Measurements from ENCODE around the gene STK10. TPM values are rescaled to one million over a fixed set of nuclear protein-coding genes. Genes with fewer than 3 reads are reported as not detected.
A peak's percentile ranks its signal among the peaks of the same experiment; 100 is the strongest.

Gene STK10
- total RNA-seq, 3 donors from 2014 or later (not counting 1 experiment from before 2014, with no cell fraction given) = 705 to 879 (median 783) TPM

- no peak within 1 kb of the TSS for H3K4me3 ChIP-seq (ENCODE audit: low read length)
- H3K4me1 ChIP-seq (ENCODE audit: control insufficient read depth, insufficient read depth, low read length) = no peaks in the 10 kb centered on the region
- Mint-ChIP-seq H3K9me3 (no peaks in the 10 kb centered on the region), H3K27me3 (ENCODE audit: low read depth in 2 of 2) (peaks cover 0 to 7% of the 10 kb centered on the region in 2 donors), H3K4me1 (no peaks in the 10 kb centered on the region), H3K27ac (no peak within 1 kb of the TSS), H3K4me3 (no peak within 1 kb of the TSS), H3K36me3 (no peaks in the 10 kb centered on the region)
- no peak within 1 kb of the TSS for H3K27ac ChIP-seq (ENCODE audit: low read length)
- H3K36me3 ChIP-seq (ENCODE audit: control insufficient read depth, insufficient read depth, low read length) = no peaks in the 10 kb centered on the region
- H3K9me3 ChIP-seq (ENCODE audit: control insufficient read depth, insufficient read depth, low read length) = no peaks in the 10 kb centered on the region
- TF ChIP-seq CTCF (IDR thresholded peaks at IDR 0.05) = no peak
- intact Hi-C loops (cut with micrococcal nuclease) = no loop called here
- 83% methylated on average over 6 of the region's 6 CpGs for WGBS (ENCODE audit: insufficient coverage)
- ATAC-seq (no peak), DNase-seq (no peak)
- no peaks in the 10 kb centered on the region for H3K27me3 ChIP-seq (ENCODE audit: control insufficient read depth, insufficient read depth, low read length)
These were observed 5.8 kb upstream of the STK10 start, which contains the start of gene EFCAB9 for GRCh38 chr5:172193872-172194271. EFCAB9 (plus strand) TSS chr5:172194172; CDS start chr5:172194173, 1 bp downstream.

GRCh38 chr5:172189693-172190296 is 1.8 kb upstream of the STK10 start:
- H3K4me3 Mint-ChIP-seq = no peak overlapping the region
- Histone ChIP-seq H3K4me3 (ENCODE audit: low read length) (no peak overlapping the region), H3K9me3 (ENCODE audit: control insufficient read depth, insufficient read depth, low read length) (no peaks in the 10 kb centered on the region), H3K27me3 (ENCODE audit: control insufficient read depth, insufficient read depth, low read length) (no peaks in the 10 kb centered on the region), H3K36me3 (ENCODE audit: control insufficient read depth, insufficient read depth, low read length) (peaks cover 1% of the 10 kb centered on the region), H3K27ac (ENCODE audit: low read length) (no peak overlapping the region), H3K4me1 (ENCODE audit: control insufficient read depth, insufficient read depth, low read length) (peaks cover 15% of the 10 kb centered on the region)
- WGBS (ENCODE audit: insufficient coverage) = 100% methylated on average over 2 of the region's 3 CpGs
- H3K9me3 Mint-ChIP-seq = no peaks in the 10 kb centered on the region
- no peak for TF ChIP-seq CTCF (IDR thresholded peaks at IDR 0.05)
- no peaks in the 10 kb centered on the region for H3K27me3 Mint-ChIP-seq (ENCODE audit: low read depth in 2 of 2)
- H3K36me3 Mint-ChIP-seq = no peaks in the 10 kb centered on the region
- ATAC-seq = no peak
- intact Hi-C loops (cut with micrococcal nuclease) = loop anchor here (2.0 to 10.0 kb wide), 3 partner anchors 95 to 182 kb away; partner anchors contain the start of genes FBXW11 and UBTD2
- DNase-seq = no peak
- H3K4me1 Mint-ChIP-seq = peaks cover 27% of the 10 kb centered on the region in 2 donors
- H3K27ac Mint-ChIP-seq = no peak overlapping the region

DNA sequence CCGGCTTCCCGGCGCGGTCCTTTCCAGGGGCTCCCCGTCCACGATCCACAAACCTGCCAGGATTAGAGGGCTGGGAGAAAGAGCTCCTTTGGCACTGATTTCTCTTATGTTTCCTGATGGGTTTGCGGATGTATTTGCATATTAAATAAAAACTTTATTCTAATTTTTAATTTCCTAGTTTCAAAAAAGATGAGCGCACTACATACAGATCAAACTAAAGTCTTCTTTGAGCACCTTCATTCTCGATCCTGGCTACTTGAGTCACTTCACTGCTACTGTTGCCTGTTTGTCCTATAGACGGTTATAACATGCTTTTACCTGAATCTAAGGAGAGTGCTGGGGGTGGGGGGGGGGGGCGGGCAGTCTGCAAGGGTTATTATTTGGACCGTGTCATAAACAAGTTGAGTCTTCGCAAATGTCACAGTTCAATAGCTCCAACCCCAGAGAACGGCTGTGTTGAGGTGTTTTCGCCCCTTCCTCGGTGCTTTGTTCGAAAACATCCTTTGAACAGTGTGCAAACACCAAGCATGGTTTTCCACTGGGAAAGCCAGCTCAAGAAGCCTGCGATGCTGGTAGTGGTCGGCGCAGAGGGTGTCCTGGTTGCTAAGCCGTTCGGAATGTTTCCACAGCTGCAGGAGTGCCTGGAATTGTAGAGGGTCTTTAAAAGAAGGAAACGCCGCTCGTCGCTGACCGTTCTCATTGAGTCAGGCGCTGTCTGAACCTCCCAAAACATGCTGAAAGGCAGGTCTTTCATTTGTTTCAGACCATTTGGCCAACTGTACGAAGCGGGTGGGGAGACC is 1.1 kb upstream of the STK10 start:
- Mint-ChIP-seq H3K36me3 (no peaks in the 10 kb centered on the region), H3K27ac (peak overlapping the region; percentile 97 to 98), H3K9me3 (no peaks in the 10 kb centered on the region), H3K4me1 (peaks cover 34% of the 10 kb centered on the region in 2 donors), H3K27me3 (ENCODE audit: low read depth in 2 of 2) (no peaks in the 10 kb centered on the region), H3K4me3 (peak overlapping the region; percentile 89)
- intact Hi-C loops (cut with micrococcal nuclease) = loop anchor here (1.0 to 10.0 kb wide), 5 partner anchors 76 to 182 kb away; partner anchors contain the start of genes FBXW11 and UBTD2
- peak; percentile 11 for TF ChIP-seq CTCF (IDR thresholded peaks at IDR 0.05)
- Histone ChIP-seq H3K36me3 (ENCODE audit: control insufficient read depth, insufficient read depth, low read length) (peaks cover 5% of the 10 kb centered on the region), H3K27me3 (ENCODE audit: control insufficient read depth, insufficient read depth, low read length) (no peaks in the 10 kb centered on the region), H3K4me1 (ENCODE audit: control insufficient read depth, insufficient read depth, low read length) (peaks cover 22% of the 10 kb centered on the region), H3K27ac (ENCODE audit: low read length) (no peak overlapping the region), H3K9me3 (ENCODE audit: control insufficient read depth, insufficient read depth, low read length) (no peaks in the 10 kb centered on the region), H3K4me3 (ENCODE audit: low read length) (no peak overlapping the region)
- ATAC-seq = no peak
- DNase-seq = no peak
- WGBS (ENCODE audit: insufficient coverage) = 64% methylated on average over 28 of the region's 30 CpGs
